Measurements from ENCODE around the gene ECT2. TPM values are rescaled to one million over a fixed set of nuclear protein-coding genes. Genes with fewer than 3 reads are reported as not detected.
"Not testable (repeated sequence)": the region's sequence is repeated elsewhere in the genome, so short reads cannot be mapped to it uniquely, and the experiment has no call there.

Gene ECT2
- total RNA-seq, 2 experiments from 2014 or later: 44.4 to 46.4 TPM

GRCh38 chr3:172711454-172711795, 39.1 kb upstream of the ECT2 start:
- Mint-ChIP-seq H3K9me3 (no peaks in the 10 kb centered on the region), H3K27ac (peak overlapping the region; percentile 78), H3K4me3 (peak overlapping the region; percentile 93), H3K27me3 (peaks cover 14% of the 10 kb centered on the region), H3K4me1 (peaks cover 16% of the 10 kb centered on the region), H3K36me3 (no peaks in the 10 kb centered on the region)
- ATAC-seq (ENCODE audit: low read depth) (no peak), DNase-seq (no peak)
- POLR2A ChIA-PET: interaction anchor here (0.8 to 1.8 kb wide), 4 partner anchors 10 to 39 kb away, joined by 3 to 8 read pairs (median 4); partner anchors contain the start of gene ECT2

- Mint-ChIP-seq H3K4me1 (peaks cover 16% of the 10 kb centered on the region), H3K27me3 (peaks cover 14% of the 10 kb centered on the region), H3K27ac (no peak overlapping the region), H3K9me3 (no peaks in the 10 kb centered on the region), H3K36me3 (no peaks in the 10 kb centered on the region), H3K4me3 (no peak overlapping the region)
- ATAC-seq (ENCODE audit: low read depth) (no peak), DNase-seq (no peak)
- POLR2A ChIA-PET: no interaction called here
Measured at GRCh38 chr3:172713316-172713715, 37.2 kb upstream of the ECT2 start.

DNA sequence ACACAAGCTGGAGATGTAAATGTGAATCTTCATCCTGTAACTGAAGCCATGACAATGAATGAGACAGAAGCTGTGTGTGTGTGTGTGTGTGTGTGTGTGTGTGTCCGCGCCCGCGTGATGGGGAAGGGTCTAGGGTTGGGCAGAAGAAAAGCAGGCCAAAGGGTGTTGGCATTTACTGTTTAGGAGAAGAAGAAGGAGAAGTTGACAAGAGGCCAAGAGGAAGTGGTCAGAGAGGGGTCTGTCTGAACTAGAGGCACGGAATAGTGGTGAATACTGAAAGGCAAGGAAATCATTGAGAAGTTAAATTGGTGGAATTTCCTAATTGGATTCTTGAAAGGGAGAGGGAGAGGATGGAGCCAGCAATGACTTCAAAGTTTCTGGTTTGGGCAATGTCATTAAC, 34.0 kb upstream of the ECT2 start:
- Mint-ChIP-seq H3K27ac (no peak overlapping the region), H3K4me1 (no peaks in the 10 kb centered on the region), H3K9me3 (peaks cover 4% of the 10 kb centered on the region), H3K36me3 (no peaks in the 10 kb centered on the region), H3K27me3 (peaks cover 22% of the 10 kb centered on the region), H3K4me3 (no peak overlapping the region)
- DNase-seq: no peak
- POLR2A ChIA-PET: interaction anchor here (0.6 kb wide), 1 partner anchor 1318 kb away, joined by 4 read pairs; no protein-coding TSS in a partner anchor
- no peak for ATAC-seq (ENCODE audit: low read depth)

GRCh38 chr3:172717493-172718088, 32.9 kb upstream of the ECT2 start:
- Mint-ChIP-seq H3K36me3 (no peaks in the 10 kb centered on the region), H3K27me3 (peaks cover 24% of the 10 kb centered on the region), H3K4me1 (no peaks in the 10 kb centered on the region), H3K9me3 (peaks cover 4% of the 10 kb centered on the region), H3K27ac (no peak overlapping the region), H3K4me3 (no peak overlapping the region)
- ATAC-seq (ENCODE audit: low read depth): peak; percentile 42
- POLR2A ChIA-PET: no interaction called here
- no peak for DNase-seq

DNA sequence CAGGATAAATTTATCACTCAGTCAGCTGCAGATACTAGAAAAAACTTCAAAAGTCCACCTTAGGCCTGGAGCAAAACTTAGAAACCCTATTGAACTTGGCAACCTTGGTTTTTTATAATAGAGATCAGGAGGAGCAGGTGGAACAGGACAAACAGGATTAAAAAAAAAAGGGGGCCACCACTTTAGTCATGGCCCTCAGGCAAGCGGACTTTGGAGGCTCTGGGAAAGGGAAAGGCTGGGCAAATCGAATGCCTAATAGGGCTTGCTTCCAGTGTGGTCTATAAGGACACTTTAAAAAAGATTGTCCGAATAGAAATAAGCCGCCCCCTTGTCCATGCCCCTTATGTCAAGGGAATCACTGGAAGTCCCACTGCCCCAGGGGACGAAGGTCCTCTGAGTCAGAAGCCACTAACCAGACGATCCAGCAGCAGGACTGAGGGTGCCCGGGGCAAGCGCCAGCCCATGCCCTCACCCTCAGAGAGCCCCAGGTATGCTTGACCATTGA, 27.9 kb upstream of the ECT2 start:
- H3K36me3 Mint-ChIP-seq; ATAC-seq (ENCODE audit: low read depth); H3K4me1 Mint-ChIP-seq; H3K27ac Mint-ChIP-seq; DNase-seq; POLR2A ChIA-PET; H3K9me3 Mint-ChIP-seq; H3K4me3 Mint-ChIP-seq: not testable (repeated sequence)
- H3K27me3 Mint-ChIP-seq: peaks cover 17% of the 10 kb centered on the region

GRCh38 chr3:172726380-172726779, 24.1 kb upstream of the ECT2 start:
- H3K36me3 Mint-ChIP-seq: no peaks in the 10 kb centered on the region
- no peak overlapping the region for H3K27ac Mint-ChIP-seq
- peaks cover 18% of the 10 kb centered on the region for H3K27me3 Mint-ChIP-seq
- no peak overlapping the region for H3K4me3 Mint-ChIP-seq
- no peaks in the 10 kb centered on the region for H3K4me1 Mint-ChIP-seq
- POLR2A ChIA-PET: no interaction called here
- ATAC-seq (ENCODE audit: low read depth) (no peak), DNase-seq (no peak)
- no peaks in the 10 kb centered on the region for H3K9me3 Mint-ChIP-seq

GRCh38 chr3:172735014-172735413, 15.5 kb upstream of the ECT2 start:
- Mint-ChIP-seq H3K4me1 (no peaks in the 10 kb centered on the region), H3K27me3 (peaks cover 29% of the 10 kb centered on the region), H3K4me3 (no peak overlapping the region), H3K9me3 (no peaks in the 10 kb centered on the region), H3K36me3 (no peaks in the 10 kb centered on the region), H3K27ac (no peak overlapping the region)
- ATAC-seq (ENCODE audit: low read depth) (no peak), DNase-seq (no peak)
- POLR2A ChIA-PET: no interaction called here

DNA sequence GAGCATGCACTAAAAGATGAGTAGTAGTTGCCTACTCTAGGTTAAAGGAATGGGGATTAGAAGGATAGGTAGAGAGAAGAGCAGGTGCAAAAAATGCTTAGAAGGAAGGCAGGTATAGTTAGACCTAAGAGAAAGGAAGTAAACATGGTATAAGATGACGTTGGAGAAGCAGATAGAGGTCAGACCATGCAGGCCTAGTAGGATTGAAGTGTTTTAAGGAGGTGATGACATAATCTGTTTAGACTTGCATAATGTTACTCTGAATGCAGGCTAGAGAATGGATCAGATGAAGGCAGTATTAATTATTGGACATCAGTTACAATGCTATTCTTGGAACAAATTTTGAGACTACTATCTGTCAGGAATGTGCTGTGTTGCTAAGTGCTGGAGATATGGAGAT, 11.1 kb upstream of the ECT2 start:
- H3K27ac Mint-ChIP-seq: no peak overlapping the region
- ATAC-seq (ENCODE audit: low read depth): no peak
- POLR2A ChIA-PET: no interaction called here

DNA sequence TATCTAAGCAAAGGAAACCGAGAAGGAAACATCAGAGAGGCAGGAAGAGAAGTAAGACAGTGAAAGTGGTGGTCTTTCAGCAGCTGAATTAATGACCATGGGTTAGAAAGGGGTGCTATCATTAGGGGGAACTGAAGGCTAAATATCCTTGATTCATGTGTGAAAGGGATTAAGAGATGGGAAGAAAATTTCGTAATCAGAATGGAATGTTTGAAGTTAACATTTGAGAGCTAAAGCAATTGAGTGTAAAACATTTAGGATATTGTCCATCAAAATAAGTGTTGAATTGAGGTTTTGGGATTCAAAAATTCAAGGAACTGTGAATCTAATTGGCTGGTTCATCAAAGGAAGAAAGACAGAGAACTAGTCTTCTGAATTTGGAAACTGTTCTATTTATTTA, 4.1 kb upstream of the ECT2 start:
- DNase-seq (no peak), ATAC-seq (ENCODE audit: low read depth) (no peak)
- POLR2A ChIA-PET: no interaction called here
- Mint-ChIP-seq H3K27ac (no peak overlapping the region), H3K4me3 (no peak overlapping the region), H3K4me1 (peaks cover 3% of the 10 kb centered on the region), H3K9me3 (no peaks in the 10 kb centered on the region), H3K27me3 (peaks cover 15% of the 10 kb centered on the region), H3K36me3 (peaks cover 3% of the 10 kb centered on the region)

More for the DNA sequence above, 11.1 kb upstream of the ECT2 start:
- Mint-ChIP-seq H3K27me3 (peaks cover 18% of the 10 kb centered on the region), H3K4me1 (no peaks in the 10 kb centered on the region), H3K4me3 (no peak overlapping the region), H3K9me3 (no peaks in the 10 kb centered on the region), H3K36me3 (no peaks in the 10 kb centered on the region)
- DNase-seq: no peak

DNA sequence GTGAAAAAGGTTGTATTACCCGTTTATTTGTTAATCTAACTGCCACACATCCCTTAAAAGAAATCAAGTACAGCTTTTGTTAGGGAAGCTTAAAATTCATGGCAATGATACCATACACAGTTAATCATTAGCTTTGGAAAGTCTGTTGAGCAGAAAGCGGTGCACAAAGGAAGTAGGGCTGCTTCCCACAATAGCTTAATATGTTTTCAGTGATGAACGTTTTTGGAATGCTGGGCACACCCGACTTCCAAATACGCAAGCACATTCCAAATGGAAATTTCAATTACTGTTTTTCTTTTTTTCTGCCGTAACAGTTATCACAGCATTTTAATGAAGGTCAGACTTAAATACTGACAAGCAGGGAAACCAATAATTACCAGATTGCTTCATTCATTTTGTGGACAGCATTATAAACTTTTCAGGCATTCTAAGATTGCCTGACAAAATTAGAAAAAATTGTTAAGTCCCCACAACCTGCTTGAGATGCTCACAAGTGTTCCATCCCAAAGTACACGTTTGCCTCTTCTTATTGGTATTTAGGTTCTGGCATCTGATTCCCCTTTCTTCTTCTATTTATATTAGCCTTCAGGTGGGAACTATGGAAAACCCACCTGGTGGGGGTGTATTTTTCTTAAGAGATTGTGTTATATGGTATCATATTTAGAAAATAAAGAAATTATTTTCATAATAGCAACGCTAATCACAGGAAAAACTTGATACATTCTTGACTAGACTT, 1.1 kb upstream of the ECT2 start:
- peaks cover 13% of the 10 kb centered on the region for H3K27me3 Mint-ChIP-seq
- DNase-seq: no peak
- POLR2A ChIA-PET: interaction anchor here (0.9 to 1.3 kb wide), 3 partner anchors 18 to 73 kb away, joined by 3 to 8 read pairs (median 3); partner anchors contain the start of gene NCEH1
- peaks cover 24% of the 10 kb centered on the region for H3K4me1 Mint-ChIP-seq
- ATAC-seq (ENCODE audit: low read depth): no peak
- H3K36me3 Mint-ChIP-seq: peaks cover 18% of the 10 kb centered on the region
- no peak overlapping the region for H3K4me3 Mint-ChIP-seq
- H3K27ac Mint-ChIP-seq: no peak overlapping the region
- no peaks in the 10 kb centered on the region for H3K9me3 Mint-ChIP-seq

GRCh38 chr3:172750069-172750367, 508 bp upstream of the ECT2 start:
- ATAC-seq (ENCODE audit: low read depth): no peak
- H3K27ac Mint-ChIP-seq: peak overlapping the region; percentile 91
- peaks cover 28% of the 10 kb centered on the region for H3K4me1 Mint-ChIP-seq
- no peaks in the 10 kb centered on the region for H3K9me3 Mint-ChIP-seq
- peaks cover 22% of the 10 kb centered on the region for H3K36me3 Mint-ChIP-seq
- DNase-seq: no peak
- peaks cover 12% of the 10 kb centered on the region for H3K27me3 Mint-ChIP-seq
- POLR2A ChIA-PET: interaction anchor here (0.6 to 1.3 kb wide), 10 partner anchors 17 to 169 kb away, joined by 3 to 8 read pairs (median 4); partner anchors contain the start of gene NCEH1
- H3K4me3 Mint-ChIP-seq: peak overlapping the region; percentile 87

GRCh38 chr3:172751175-172751704, 714 bp downstream of the ECT2 start:
- no peaks in the 10 kb centered on the region for H3K9me3 Mint-ChIP-seq
- peaks cover 3% of the 10 kb centered on the region for H3K27me3 Mint-ChIP-seq
- peak overlapping the region; percentile 91 for H3K27ac Mint-ChIP-seq
- POLR2A ChIA-PET: interaction anchor here (0.6 to 1.5 kb wide), 7 partner anchors 15 to 228 kb away, joined by 3 to 6 read pairs (median 5); partner anchors contain the start of gene TNFSF10
- ATAC-seq (ENCODE audit: low read depth) (no peak), DNase-seq (no peak)
- peak overlapping the region; percentile 87 for H3K4me3 Mint-ChIP-seq
- H3K36me3 Mint-ChIP-seq: peaks cover 28% of the 10 kb centered on the region
- peaks cover 31% of the 10 kb centered on the region for H3K4me1 Mint-ChIP-seq

GRCh38 chr3:172752651-172753050, 2.1 kb downstream of the ECT2 start:
- H3K36me3 Mint-ChIP-seq: peaks cover 39% of the 10 kb centered on the region
- H3K4me1 Mint-ChIP-seq: peaks cover 35% of the 10 kb centered on the region
- peak overlapping the region; percentile 87 for H3K4me3 Mint-ChIP-seq
- ATAC-seq (ENCODE audit: low read depth): no peak
- no peaks in the 10 kb centered on the region for H3K9me3 Mint-ChIP-seq
- DNase-seq: no peak
- peaks cover 3% of the 10 kb centered on the region for H3K27me3 Mint-ChIP-seq
- POLR2A ChIA-PET: interaction anchor here (0.7 kb wide), 1 partner anchor 31 kb away, joined by 3 read pairs; no protein-coding TSS in a partner anchor
- peak overlapping the region; percentile 62 for H3K27ac Mint-ChIP-seq

DNA sequence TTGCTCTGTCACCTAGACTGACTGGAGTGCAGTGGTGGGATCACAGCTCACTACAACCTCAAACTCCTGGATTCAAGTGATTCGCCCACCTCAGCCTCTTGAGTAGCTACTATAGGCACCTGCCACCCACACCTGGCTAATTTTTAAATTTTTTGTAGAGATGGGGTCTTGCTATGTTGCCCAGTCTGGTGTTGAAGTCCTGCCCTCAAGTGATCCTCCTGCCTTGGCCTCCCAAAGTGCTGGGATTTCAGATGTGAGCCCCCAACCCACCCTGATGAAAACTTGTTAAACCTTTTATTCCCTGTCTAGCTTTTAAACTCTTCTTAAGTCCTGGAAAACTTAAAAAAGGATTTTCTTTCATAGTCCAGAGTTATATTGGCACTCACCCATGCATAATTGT, 2.6 kb downstream of the ECT2 start:
- Mint-ChIP-seq H3K9me3 (no peaks in the 10 kb centered on the region), H3K27ac (peak overlapping the region; percentile 41), H3K4me1 (peaks cover 37% of the 10 kb centered on the region), H3K36me3 (peaks cover 43% of the 10 kb centered on the region), H3K27me3 (peaks cover 3% of the 10 kb centered on the region), H3K4me3 (peak overlapping the region; percentile 87)
- no peak for DNase-seq
- no peak for ATAC-seq (ENCODE audit: low read depth)
- POLR2A ChIA-PET: no interaction called here

Data from activated naive CD8-positive, alpha-beta T cell treated with anti-CD3 and anti-CD28 coated beads, Interleukin-2, amount 10 ng/mL, durations not matched to agents 7 days and 5 days (primary cell).